AG10803 (cell line): ENCODE data around the gene ZNFX1.

ENCODE experiments used
- DNase-seq: peaks from one replicate; pipeline ENCODE4 v3.0.0; 2010; ENCODE audit warnings: low read depth
- H3K4me3 ChIP-seq: 2 replicates; pipeline ENCODE4 v1.5.1; 2011; ENCODE audit warnings: mild to moderate bottlenecking, low read length, control low read depth
- TF ChIP-seq, protein P1 (sequence below): conservative IDR thresholded peaks from 2 replicates; pipeline ENCODE4 v1.5.1; 2011; ENCODE audit warnings: mild to moderate bottlenecking, low read length, control low read depth, inconsistent platforms

Gene ZNFX1

DNA sequence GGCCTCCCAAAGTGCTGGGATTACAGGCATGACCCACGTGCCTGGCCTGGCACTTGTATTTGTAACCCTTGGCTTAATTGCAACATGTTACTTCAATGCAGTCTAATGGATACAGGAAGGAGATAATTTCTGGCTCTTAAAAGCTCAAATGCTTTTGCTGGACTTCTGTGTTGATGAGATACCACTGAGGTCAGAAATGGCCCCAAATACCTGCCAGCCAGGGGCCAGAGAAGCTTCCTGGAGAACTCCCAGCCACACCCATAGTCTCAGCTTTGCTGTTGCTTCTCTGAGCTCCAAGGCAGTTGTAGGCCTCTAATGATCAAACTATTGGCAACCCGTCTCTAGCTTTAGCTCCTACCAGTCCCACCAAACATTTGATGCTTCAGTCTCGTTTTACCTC is 14.2 kb upstream of the ZNFX1 start:
- no peak overlapping the region for H3K4me3 ChIP-seq
- TF ChIP-seq, protein P1, sequence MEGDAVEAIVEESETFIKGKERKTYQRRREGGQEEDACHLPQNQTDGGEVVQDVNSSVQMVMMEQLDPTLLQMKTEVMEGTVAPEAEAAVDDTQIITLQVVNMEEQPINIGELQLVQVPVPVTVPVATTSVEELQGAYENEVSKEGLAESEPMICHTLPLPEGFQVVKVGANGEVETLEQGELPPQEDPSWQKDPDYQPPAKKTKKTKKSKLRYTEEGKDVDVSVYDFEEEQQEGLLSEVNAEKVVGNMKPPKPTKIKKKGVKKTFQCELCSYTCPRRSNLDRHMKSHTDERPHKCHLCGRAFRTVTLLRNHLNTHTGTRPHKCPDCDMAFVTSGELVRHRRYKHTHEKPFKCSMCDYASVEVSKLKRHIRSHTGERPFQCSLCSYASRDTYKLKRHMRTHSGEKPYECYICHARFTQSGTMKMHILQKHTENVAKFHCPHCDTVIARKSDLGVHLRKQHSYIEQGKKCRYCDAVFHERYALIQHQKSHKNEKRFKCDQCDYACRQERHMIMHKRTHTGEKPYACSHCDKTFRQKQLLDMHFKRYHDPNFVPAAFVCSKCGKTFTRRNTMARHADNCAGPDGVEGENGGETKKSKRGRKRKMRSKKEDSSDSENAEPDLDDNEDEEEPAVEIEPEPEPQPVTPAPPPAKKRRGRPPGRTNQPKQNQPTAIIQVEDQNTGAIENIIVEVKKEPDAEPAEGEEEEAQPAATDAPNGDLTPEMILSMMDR: no peak
- no peak for DNase-seq

GRCh38 chr20:49291200-49291599 is 13.3 kb upstream of the ZNFX1 start:
- no peak overlapping the region for H3K4me3 ChIP-seq
- DNase-seq: no peak
- TF ChIP-seq, protein P1: no peak

- DNase-seq: no peak
- TF ChIP-seq, protein P1: no peak
- H3K4me3 ChIP-seq: no peak overlapping the region
Observed at GRCh38 chr20:49290608-49291191, 12.8 kb upstream of the ZNFX1 start.

DNA sequence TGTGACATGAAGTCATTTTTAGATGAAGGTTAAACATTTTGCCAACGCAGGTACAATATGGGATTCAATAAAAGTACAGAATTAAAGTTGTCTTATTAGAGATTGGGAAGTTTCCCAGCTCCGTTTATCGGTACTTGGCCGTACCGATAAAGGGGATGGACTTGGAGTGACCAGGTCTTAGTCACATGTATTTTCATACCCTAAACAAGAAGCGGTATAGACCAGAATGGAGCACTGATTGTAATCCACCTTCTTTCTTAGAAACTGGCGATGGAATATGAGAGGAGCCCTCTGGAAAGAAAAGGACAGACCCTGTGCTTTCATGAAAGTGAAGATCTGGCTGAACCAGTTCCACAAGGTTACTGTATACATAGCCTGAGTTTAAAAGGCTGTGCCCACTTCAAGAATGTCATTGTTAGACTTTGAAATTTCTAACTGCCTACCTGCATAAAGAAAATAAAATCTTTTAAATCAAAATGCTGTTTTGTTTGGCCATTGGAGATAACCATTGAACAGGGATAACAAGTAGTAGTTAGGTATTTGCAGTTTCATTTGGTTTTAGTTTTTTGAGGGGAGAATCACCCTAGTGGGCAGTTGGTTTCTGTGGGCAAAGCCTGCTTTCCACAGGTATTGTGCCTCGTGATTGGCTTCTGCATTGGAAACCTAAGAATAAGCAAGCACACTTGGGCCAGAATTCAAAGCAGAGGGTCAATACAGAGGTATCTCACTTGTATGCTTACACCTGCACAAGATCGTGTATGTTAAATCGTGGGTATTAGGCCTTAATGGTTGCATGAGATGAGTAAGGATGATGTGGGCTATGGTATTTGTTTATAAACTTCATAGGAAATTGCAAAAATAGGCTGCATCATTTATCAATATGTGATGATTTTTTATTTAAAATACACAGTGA is 11.2 kb upstream of the ZNFX1 start:
- no peak overlapping the region for H3K4me3 ChIP-seq
- DNase-seq: no peak
- TF ChIP-seq, protein P1: no peak

DNA sequence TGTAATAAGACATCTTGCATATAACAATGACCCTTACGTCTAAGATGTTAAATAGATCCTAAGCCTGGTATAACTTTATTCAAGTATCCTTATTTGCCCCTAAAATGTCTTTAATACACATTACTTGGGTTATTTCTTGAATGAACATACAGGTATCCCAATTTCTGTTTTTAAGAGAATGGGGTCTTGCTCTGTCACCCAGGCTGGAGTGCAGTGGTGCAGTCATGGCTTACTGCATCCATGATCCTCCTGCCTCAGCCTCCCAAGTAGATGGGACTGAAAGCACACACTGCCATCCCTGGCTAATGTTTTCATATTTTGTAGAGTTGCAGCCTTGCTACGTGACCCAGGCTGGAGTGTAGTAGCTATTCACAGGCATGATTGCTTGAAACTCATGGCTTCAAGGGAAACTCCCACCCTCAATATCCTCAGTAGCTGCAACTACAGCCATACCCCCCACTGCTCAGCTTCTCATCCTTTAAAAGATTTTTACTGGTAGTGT is 10.4 kb upstream of the ZNFX1 start:
- no peak overlapping the region for H3K4me3 ChIP-seq
- DNase-seq: no peak
- TF ChIP-seq, protein P1: no peak

GRCh38 chr20:49287555-49288249 is 9.8 kb upstream of the ZNFX1 start:
- H3K4me3 ChIP-seq: no peak overlapping the region
- peak; percentile 82 for DNase-seq
- TF ChIP-seq, protein P1: no peak
